ENCODE measurements around the gene SLC39A11.

SLC39A11 gene

DNA sequence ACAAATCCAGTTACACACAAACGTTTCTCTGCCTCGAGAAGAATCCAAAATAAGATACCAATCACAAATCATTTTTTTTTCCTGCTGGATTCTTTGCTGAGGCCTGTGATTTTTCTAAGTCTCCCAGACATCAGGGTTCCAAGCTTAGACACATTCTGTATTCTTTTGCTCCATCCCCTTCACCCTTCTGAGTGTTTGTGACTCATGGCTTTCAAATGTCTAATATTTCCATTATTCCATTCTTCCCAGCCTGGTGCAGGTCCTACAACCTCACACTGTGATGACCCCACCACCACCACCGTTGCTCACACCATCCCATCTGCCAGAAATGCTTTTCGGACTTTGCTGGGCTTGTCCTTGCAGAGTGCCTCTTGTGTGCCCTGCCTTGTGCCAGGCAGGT lies 491.6 kb downstream of the SLC39A11 start:
- no peak for DNase-seq (ENCODE audit: low spot score)
- H3K27ac ChIP-seq = no peak overlapping the region
- TF ChIP-seq, protein P1, sequence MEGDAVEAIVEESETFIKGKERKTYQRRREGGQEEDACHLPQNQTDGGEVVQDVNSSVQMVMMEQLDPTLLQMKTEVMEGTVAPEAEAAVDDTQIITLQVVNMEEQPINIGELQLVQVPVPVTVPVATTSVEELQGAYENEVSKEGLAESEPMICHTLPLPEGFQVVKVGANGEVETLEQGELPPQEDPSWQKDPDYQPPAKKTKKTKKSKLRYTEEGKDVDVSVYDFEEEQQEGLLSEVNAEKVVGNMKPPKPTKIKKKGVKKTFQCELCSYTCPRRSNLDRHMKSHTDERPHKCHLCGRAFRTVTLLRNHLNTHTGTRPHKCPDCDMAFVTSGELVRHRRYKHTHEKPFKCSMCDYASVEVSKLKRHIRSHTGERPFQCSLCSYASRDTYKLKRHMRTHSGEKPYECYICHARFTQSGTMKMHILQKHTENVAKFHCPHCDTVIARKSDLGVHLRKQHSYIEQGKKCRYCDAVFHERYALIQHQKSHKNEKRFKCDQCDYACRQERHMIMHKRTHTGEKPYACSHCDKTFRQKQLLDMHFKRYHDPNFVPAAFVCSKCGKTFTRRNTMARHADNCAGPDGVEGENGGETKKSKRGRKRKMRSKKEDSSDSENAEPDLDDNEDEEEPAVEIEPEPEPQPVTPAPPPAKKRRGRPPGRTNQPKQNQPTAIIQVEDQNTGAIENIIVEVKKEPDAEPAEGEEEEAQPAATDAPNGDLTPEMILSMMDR (IDR thresholded peaks at IDR 0.05) = no peak
- H3K4me3 ChIP-seq = no peak overlapping the region

DNA sequence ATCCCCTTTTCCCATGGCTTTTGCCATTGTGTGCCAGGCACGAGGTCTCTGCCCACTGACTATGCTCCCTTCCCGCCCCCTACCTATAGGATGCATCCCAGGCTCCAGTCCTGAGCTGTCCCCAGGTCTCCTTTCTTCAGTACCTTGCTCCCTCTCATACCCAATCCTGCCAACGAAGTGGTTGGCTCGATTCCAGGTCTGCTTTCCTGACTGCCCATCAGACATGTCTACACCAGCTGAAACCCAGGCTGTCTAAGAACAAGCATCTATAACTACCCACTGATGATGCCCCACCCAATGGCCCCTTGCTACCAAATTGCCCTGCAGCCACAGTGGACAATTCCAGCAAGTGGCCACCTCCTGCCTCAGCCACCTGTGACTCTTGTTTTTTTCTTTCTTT lies 492.6 kb downstream of the SLC39A11 start:
- Histone ChIP-seq H3K27ac (no peak overlapping the region), H3K4me3 (no peak overlapping the region)
- no peak for DNase-seq (ENCODE audit: low spot score)
- TF ChIP-seq, protein P1 (IDR thresholded peaks at IDR 0.05) = no peak

DNA sequence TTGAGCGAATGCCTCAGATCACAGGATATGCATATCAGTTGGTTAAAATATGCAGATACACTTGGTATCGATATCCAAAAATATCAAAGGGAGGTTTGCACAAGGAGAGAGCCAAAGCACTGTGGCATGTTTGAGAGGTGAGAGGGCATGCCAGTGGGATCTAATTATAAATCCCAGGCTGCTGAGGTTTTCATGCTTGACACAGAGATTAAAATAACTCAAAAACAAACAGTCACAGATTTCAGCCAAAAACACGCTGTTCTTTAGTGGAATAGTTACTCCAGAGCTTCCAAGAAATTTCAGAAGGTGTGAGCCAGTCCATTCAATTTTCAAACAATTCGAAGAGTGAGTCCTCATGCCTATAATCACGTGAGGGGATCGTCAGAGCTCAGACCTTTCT lies 493.8 kb downstream of the SLC39A11 start:
- Histone ChIP-seq H3K27ac (peak overlapping the region in 1 of 2 donors; percentile 31), H3K4me3 (no peak overlapping the region)
- TF ChIP-seq, protein P1 (IDR thresholded peaks at IDR 0.05) = no peak
- DNase-seq (ENCODE audit: low spot score) = no peak

DNA sequence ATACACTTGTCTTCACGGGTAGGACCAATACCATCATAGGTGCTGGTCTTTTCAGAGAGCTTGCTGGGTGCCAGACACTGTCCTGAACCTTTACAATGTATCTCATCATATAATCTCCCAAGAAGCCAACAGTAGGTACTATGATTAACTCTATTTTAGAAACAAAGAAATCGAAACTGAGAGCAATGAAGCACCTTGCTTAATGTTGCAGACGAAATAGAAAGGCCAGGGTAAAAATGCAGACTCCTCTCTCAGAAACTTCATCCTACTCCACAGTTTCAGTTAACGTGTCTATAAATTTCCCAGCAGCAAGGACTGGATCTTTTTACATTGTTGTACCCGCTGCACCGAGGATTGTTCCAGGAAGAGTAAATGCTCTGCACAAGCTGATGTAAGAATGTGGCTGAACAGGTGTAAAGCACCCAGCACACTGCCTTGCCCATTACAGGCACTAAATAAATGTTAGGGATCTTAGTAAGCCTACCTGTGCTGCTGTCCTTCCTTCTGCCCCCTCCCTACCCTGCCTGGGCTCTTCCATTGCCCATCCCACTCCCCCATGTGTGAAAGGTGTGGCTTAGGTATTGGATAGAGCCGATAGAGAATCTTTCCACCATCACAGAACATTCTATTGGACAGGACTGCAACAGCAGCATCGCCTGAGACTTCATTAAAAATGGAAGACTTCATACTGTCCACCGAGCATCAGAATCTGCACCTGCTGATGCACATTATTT lies 495.0 kb downstream of the SLC39A11 start:
- H3K4me3 ChIP-seq = no peak overlapping the region
- H3K27ac ChIP-seq = no peak overlapping the region
- no peak for DNase-seq (ENCODE audit: low spot score)
- TF ChIP-seq, protein P1 (IDR thresholded peaks at IDR 0.05) = no peak

Measured in coronary artery (tissue), 2 donors.